HCT116 (cell line): ENCODE results near the gene GABBR2. TPM values are rescaled to one million over a fixed set of nuclear protein-coding genes. Genes with fewer than 3 reads are reported as not detected.

Experiments
- ATAC-seq: fragments of 200-7000 bp; cut with Tn5 transposase; 2 replicates; pipeline ENCODE4 v1.9.1; 2020; ENCODE audit warnings: mild to moderate bottlenecking, moderate library complexity
- BruUV-seq: library from RNA; stranded (reverse); fragments of 400-500 nt; replicated peaks from 2 replicates; lab custom pipeline; 2021; lab: Mats Ljungman, UMichigan
- CTCF ChIA-PET: fragments of 300-600 bp; sonication (Branson Sonifier 250); formaldehyde crosslinking; loops from one replicate; lab custom pipeline; 2021; ENCODE audit warnings: antibody characterized with exemption; lab: Charles Lee
- POLR2A ChIA-PET: fragments of 300-600, 350-600 bp; sonication (Branson Sonifier 250); formaldehyde crosslinking; loops from one replicate; lab custom pipeline; 2021; ENCODE audit warnings: antibody characterized with exemption; lab: Charles Lee
- RAD21 ChIA-PET, 2 experiments: fragments of 300-600 bp; sonication (Branson Sonifier 250); formaldehyde crosslinking; loops; one replicate each; lab custom pipeline; 2023; ENCODE audit warnings: low total read pairs in 2 of 2; ENCODE audit not compliant: uncharacterized antibody in 2 of 2, unreplicated experiment in 2 of 2, low non-redundant PET in 1 of 2; lab: Charles Lee
- DNase-seq: peaks from one replicate; pipeline ENCODE4 v3.0.0-alpha.2; 2010; ENCODE audit warnings: low read depth, low spot score
- H2AFZ ChIP-seq: fragments of 200-600 bp; shearing (Covaris generic), sonication (generic); 2 replicates; pipeline ENCODE4 v1.6.1; 2017; ENCODE audit warnings: low read depth, mixed run types, mixed read lengths, antibody characterized with exemption, low read length; ENCODE audit not compliant: poor library complexity, severe bottlenecking
- H3K27ac ChIP-seq: 2 replicates; pipeline ENCODE4 v1.5.1; 2012; ENCODE audit warnings: low read depth, low read length
- H3K27me3 ChIP-seq: fragments of 200-600 bp; sonication (generic); 2 replicates; pipeline ENCODE4 v1.6.1; 2016; ENCODE audit warnings: mixed run types, low read length, mixed read lengths; ENCODE audit not compliant: insufficient read depth
- H3K36me3 ChIP-seq, 2 experiments: fragments of 200-500 bp in 1 of 2; fragments of 200-600 bp in 1 of 2; sonication (Bioruptor generic) in 1 of 2; sonication (generic) in 1 of 2; 2 replicates each; pipeline versions ENCODE4 v1.5.1 to v1.6.1; 2014 to 2016; ENCODE audit warnings: low read length in 2 of 2, inconsistent platforms in 1 of 2, mixed read lengths in 1 of 2, mixed run types in 1 of 2; ENCODE audit not compliant: insufficient read depth in 2 of 2, control insufficient read depth in 1 of 2
- H3K4me1 ChIP-seq, 2 experiments: fragments of 200-600 bp in 1 of 2; sonication (generic) in 1 of 2; 2 replicates each; pipeline versions ENCODE4 v1.5.1 to v1.6.1; 2012 to 2017; ENCODE audit warnings: low read length in 2 of 2, inconsistent platforms in 1 of 2, mild to moderate bottlenecking in 1 of 2, mixed read lengths in 1 of 2, mixed run types in 1 of 2, moderate library complexity in 1 of 2; ENCODE audit not compliant: insufficient read depth in 2 of 2, control insufficient read depth in 1 of 2
- H3K4me2 ChIP-seq: fragments of 200-600 bp; sonication (generic); 2 replicates; pipeline ENCODE4 v1.6.1; 2017; ENCODE audit warnings: mixed run types, low read length, mixed read lengths
- H3K4me3 ChIP-seq, 2 experiments: fragments of 200-600 bp in 1 of 2; sonication (generic) in 1 of 2; replicated peaks in 1 of 2; 2 replicates each; pipeline ENCODE4 v1.5.1; 2011 to 2016; ENCODE audit warnings: low read length in 2 of 2, control low read depth in 1 of 2, low read depth in 1 of 2, mild to moderate bottlenecking in 1 of 2, mixed read lengths in 1 of 2, mixed run types in 1 of 2
- H3K79me2 ChIP-seq: fragments of 200-600 bp; sonication (generic); 2 replicates; pipeline ENCODE4 v1.6.1; 2017; ENCODE audit warnings: mild to moderate bottlenecking, mixed run types, low read length, moderate library complexity, mixed read lengths; ENCODE audit not compliant: insufficient read depth
- H3K9ac ChIP-seq: fragments of 200-600 bp; sonication (generic); 2 replicates; pipeline ENCODE4 v1.6.1; 2016; ENCODE audit warnings: low read length, mixed read lengths
- H3K9me2 ChIP-seq: fragments of 200-600 bp; sonication (generic), shearing (Covaris generic); 2 replicates; pipeline ENCODE4 v1.6.1; 2017; ENCODE audit warnings: mixed run types, mild to moderate bottlenecking, moderate library complexity; ENCODE audit not compliant: insufficient read depth
- H3K9me3 ChIP-seq, 2 experiments: fragments of 200-500 bp in 1 of 2; fragments of 200-600 bp in 1 of 2; sonication (Bioruptor generic) in 1 of 2; sonication (generic) in 1 of 2; 2 replicates each; pipeline ENCODE4 v1.6.1; 2014 to 2017; ENCODE audit warnings: low read length in 2 of 2, mixed read lengths in 2 of 2, inconsistent platforms in 1 of 2, low read depth in 1 of 2, mild to moderate bottlenecking in 1 of 2, mixed run types in 1 of 2, moderate library complexity in 1 of 2; ENCODE audit not compliant: control insufficient read depth in 1 of 2, insufficient read depth in 1 of 2
- H4K20me1 ChIP-seq: fragments of 200-600 bp; sonication (generic), shearing (Covaris generic); 2 replicates; pipeline ENCODE4 v1.6.1; 2017; ENCODE audit warnings: mixed run types, mild to moderate bottlenecking, moderate library complexity; ENCODE audit not compliant: insufficient read depth
- CEBPB ChIP-seq: IDR thresholded peaks from 2 replicates; pipeline ENCODE4 v1.6.1; 2012; ENCODE audit warnings: low read depth
- EGR1 ChIP-seq: IDR thresholded peaks from 2 replicates; pipeline ENCODE4 v1.6.1; 2012; ENCODE audit warnings: low read depth
- ELF1 ChIP-seq: IDR thresholded peaks from 2 replicates; pipeline ENCODE4 v1.6.1; 2012; ENCODE audit warnings: low read depth, borderline replicate concordance
- EZH2phosphoT487 ChIP-seq: fragments of 200-600 bp; IDR thresholded peaks from 2 replicates; pipeline ENCODE4 v1.6.1; 2018; ENCODE audit warnings: antibody characterized with exemption, borderline replicate concordance
- FOSL1 ChIP-seq: IDR thresholded peaks from 2 replicates; pipeline ENCODE4 v1.6.1; 2012; ENCODE audit warnings: low read depth
- REST ChIP-seq: IDR thresholded peaks from 2 replicates; pipeline ENCODE4 v1.6.1; 2012; ENCODE audit warnings: low read depth
- SIN3A ChIP-seq: IDR thresholded peaks from 2 replicates; pipeline ENCODE4 v1.6.1; 2012; ENCODE audit warnings: low read depth
- SP1 ChIP-seq: IDR thresholded peaks from 2 replicates; pipeline ENCODE4 v1.6.1; 2012; ENCODE audit warnings: low read depth
- TCF7L2 ChIP-seq: IDR thresholded peaks from 2 replicates; pipeline ENCODE4 v1.7.0; 2011; ENCODE audit warnings: borderline replicate concordance, inconsistent platforms; ENCODE audit not compliant: insufficient read depth, insufficient read length; ENCODE audit errors: extremely low read depth
- intact Hi-C: fragments of 100-400 bp; cut with micrococcal nuclease; formaldehyde crosslinking; loops from 2 replicates; pipeline ENCODE4 v1.10.0; 2022
- total RNA-seq: library from RNA; stranded (reverse); gene quantifications from one replicate; pipeline ENCODE4 v1.2.1, GENCODE V29; 2021; ENCODE audit not compliant: unreplicated experiment

The GABBR2 gene
- total RNA-seq, 1 experiment from 2014 or later: 0.15 TPM

- no peaks in the 10 kb centered on the region for H3K9me3 ChIP-seq
- H3K79me2 ChIP-seq: no peaks in the 10 kb centered on the region
- RAD21 ChIA-PET: no interaction called here
- POLR2A ChIA-PET: no interaction called here
- BruUV-seq: no TSS peak
- H3K27ac ChIP-seq: no peak overlapping the region
- no peaks in the 10 kb centered on the region for H3K4me1 ChIP-seq
- H4K20me1 ChIP-seq: no peaks in the 10 kb centered on the region
- peaks cover 21% of the 10 kb centered on the region; the same call in 1 of the 2 replicates for H3K27me3 ChIP-seq
- DNase-seq (no peak), ATAC-seq (no peak)
- no peak overlapping the region for H3K9ac ChIP-seq
- no peaks in the 10 kb centered on the region for H3K36me3 ChIP-seq
- TF ChIP-seq FOSL1 (no peak), REST (no peak), TCF7L2 (no peak), ELF1 (no peak), EGR1 (no peak), SP1 (no peak), SIN3A (no peak), EZH2phosphoT487 (no peak), CEBPB (no peak)
- H3K9me2 ChIP-seq: no peaks in the 10 kb centered on the region
- no peak overlapping the region for H2AFZ ChIP-seq
- no peak overlapping the region for H3K4me3 ChIP-seq
- intact Hi-C loops: no loop called here
- no peak overlapping the region for H3K4me2 ChIP-seq
- CTCF ChIA-PET: no interaction called here
Observed at GRCh38 chr9:98341157-98342097, 367.3 kb downstream of the GABBR2 start.
